ENCODE data around the gene SGCD. TPM values are rescaled to one million over a fixed set of nuclear protein-coding genes. Genes with fewer than 3 reads are reported as not detected.

Gene SGCD
- polyA plus RNA-seq, 1 donor (not counting 4 experiments of a cell fraction or from before 2014, with no cell fraction given) = not detected

DNA sequence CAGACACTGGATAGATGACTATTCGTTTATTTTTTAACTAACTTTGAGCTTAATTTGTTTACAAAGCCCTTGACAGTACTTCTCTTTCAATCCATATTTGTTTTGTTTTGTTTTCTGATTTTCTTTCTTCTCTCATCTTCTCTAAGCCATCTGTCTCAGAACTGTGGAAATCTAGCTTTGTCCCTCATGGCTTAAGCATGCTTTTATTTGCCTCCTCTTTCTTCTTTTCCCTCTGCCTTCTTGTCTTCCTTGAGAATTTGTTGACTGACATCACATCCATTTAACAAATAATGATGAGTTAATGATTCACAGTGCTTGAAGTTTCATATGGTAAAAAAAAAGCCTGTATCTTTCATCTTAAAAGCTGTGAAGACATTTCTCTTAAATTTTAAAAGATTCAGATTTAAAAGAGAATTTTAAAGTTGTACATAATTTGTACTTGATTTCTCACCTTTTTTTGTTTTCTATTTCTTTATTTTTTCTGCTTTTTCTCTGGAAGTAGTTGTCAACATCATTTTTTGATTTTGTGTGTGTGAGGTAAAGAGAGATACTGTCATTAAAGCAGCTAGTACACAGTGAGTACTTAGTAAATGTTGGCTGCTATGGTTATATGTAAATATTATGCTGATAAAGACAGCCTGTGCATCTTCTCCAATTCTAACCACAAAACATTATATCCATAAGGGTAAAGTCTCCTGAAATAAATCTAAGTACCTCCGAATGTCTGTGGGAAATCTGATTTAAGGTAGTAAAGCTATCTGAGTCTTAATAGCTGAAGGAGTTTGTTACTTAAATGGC, 13.9 kb upstream of the SGCD start:
- Histone ChIP-seq H3K4me1 (ENCODE audit: control insufficient read depth, extremely low read depth, insufficient read depth, low read length) (no peaks in the 10 kb centered on the region), H3K36me3 (ENCODE audit: control insufficient read depth in 2 of 2, extremely low read depth in 1 of 2, insufficient read depth in 2 of 2, low read length in 2 of 2) (no peaks in the 10 kb centered on the region), H3K4me2 (ENCODE audit: control insufficient read depth, extremely low read depth, insufficient read depth, low read depth, low read length) (no peak overlapping the region), H3K9me3 (ENCODE audit: control insufficient read depth, low read depth, low read length) (no peaks in the 10 kb centered on the region), H3K9me1 (ENCODE audit: control insufficient read depth, extremely low read depth, insufficient read depth, low read length) (no peaks in the 10 kb centered on the region), H3K27me3 (ENCODE audit: control insufficient read depth, extremely low read depth, insufficient read depth, low read length) (no peaks in the 10 kb centered on the region), H3K27ac (ENCODE audit: control insufficient read depth, insufficient read depth, low read length) (no peak overlapping the region), H3K4me3 (ENCODE audit: control insufficient read depth in 2 of 3, extremely low read depth in 1 of 3, insufficient read depth in 2 of 3, low read depth in 1 of 3, low read length in 3 of 3) (no peak overlapping the region), H4K20me1 (ENCODE audit: control insufficient read depth, extremely low read depth, insufficient read depth, low read length) (no peaks in the 10 kb centered on the region), H3K9ac (ENCODE audit: control insufficient read depth, extremely low read depth, insufficient read depth, low read length) (no peak overlapping the region), H3K79me2 (ENCODE audit: control insufficient read depth, insufficient read depth, low read length) (no peaks in the 10 kb centered on the region), H2AFZ (ENCODE audit: control insufficient read depth, low read length) (no peak overlapping the region)
- DNase-seq (ENCODE audit: low read depth, low spot score) (no peak), FAIRE-seq (no peak)
- dilution Hi-C loops (cut with MboI; ENCODE audit: extremely low pct_ligation_motif_present, low sequenced_read_pairs) = no loop called here
- TF ChIP-seq CTCF (optimal IDR thresholded peaks at IDR 0.05 in 1 of 3, IDR thresholded peaks at IDR 0.05 in 1 of 3, conservative IDR thresholded peaks at IDR 0.05 in 1 of 3; ENCODE audit: extremely low read depth in 1 of 3, insufficient read depth in 2 of 3, low read length in 3 of 3) (no peak), EZH2 (IDR thresholded peaks at IDR 0.05; ENCODE audit: low read length) (no peak)

DNA sequence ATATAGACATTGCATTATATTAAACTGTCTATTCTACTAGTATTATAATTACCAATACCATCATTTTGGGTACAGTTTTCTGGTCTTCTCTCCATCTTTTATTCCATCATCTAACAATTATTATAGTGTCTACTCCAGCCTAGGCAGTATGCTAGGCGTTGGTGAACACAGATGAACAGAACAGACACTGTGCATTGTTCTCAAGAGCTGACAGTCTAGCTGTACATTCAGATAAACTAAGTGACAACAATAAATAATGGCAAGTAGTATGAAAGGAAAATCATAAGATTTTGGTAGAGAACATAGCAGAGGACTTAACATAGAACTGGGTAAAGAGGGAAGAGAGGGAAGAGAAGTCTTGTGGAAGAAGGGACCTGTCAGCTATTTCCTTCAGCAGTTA, 12.5 kb upstream of the SGCD start:
- TF ChIP-seq CTCF (optimal IDR thresholded peaks at IDR 0.05 in 1 of 3, IDR thresholded peaks at IDR 0.05 in 1 of 3, conservative IDR thresholded peaks at IDR 0.05 in 1 of 3; ENCODE audit: extremely low read depth in 1 of 3, insufficient read depth in 2 of 3, low read length in 3 of 3) (no peak), EZH2 (IDR thresholded peaks at IDR 0.05; ENCODE audit: low read length) (no peak)
- dilution Hi-C loops (cut with MboI; ENCODE audit: extremely low pct_ligation_motif_present, low sequenced_read_pairs) = no loop called here

More for the DNA sequence above, 12.5 kb upstream of the SGCD start:
- Histone ChIP-seq H2AFZ (ENCODE audit: control insufficient read depth, low read length) (no peak overlapping the region), H3K4me2 (ENCODE audit: control insufficient read depth, extremely low read depth, insufficient read depth, low read depth, low read length) (no peak overlapping the region), H3K4me1 (ENCODE audit: control insufficient read depth, extremely low read depth, insufficient read depth, low read length) (no peaks in the 10 kb centered on the region), H3K27ac (ENCODE audit: control insufficient read depth, insufficient read depth, low read length) (no peak overlapping the region), H3K9ac (ENCODE audit: control insufficient read depth, extremely low read depth, insufficient read depth, low read length) (no peak overlapping the region), H4K20me1 (ENCODE audit: control insufficient read depth, extremely low read depth, insufficient read depth, low read length) (no peaks in the 10 kb centered on the region), H3K9me3 (ENCODE audit: control insufficient read depth, low read depth, low read length) (no peaks in the 10 kb centered on the region), H3K36me3 (ENCODE audit: control insufficient read depth in 2 of 2, extremely low read depth in 1 of 2, insufficient read depth in 2 of 2, low read length in 2 of 2) (no peaks in the 10 kb centered on the region), H3K79me2 (ENCODE audit: control insufficient read depth, insufficient read depth, low read length) (no peaks in the 10 kb centered on the region), H3K27me3 (ENCODE audit: control insufficient read depth, extremely low read depth, insufficient read depth, low read length) (no peaks in the 10 kb centered on the region), H3K4me3 (ENCODE audit: control insufficient read depth in 2 of 3, extremely low read depth in 1 of 3, insufficient read depth in 2 of 3, low read depth in 1 of 3, low read length in 3 of 3) (no peak overlapping the region), H3K9me1 (ENCODE audit: control insufficient read depth, extremely low read depth, insufficient read depth, low read length) (no peaks in the 10 kb centered on the region)
- DNase-seq (ENCODE audit: low read depth, low spot score) (no peak), FAIRE-seq (no peak)
